ENCODE results near the gene CRIP1.

CRIP1 gene

DNA sequence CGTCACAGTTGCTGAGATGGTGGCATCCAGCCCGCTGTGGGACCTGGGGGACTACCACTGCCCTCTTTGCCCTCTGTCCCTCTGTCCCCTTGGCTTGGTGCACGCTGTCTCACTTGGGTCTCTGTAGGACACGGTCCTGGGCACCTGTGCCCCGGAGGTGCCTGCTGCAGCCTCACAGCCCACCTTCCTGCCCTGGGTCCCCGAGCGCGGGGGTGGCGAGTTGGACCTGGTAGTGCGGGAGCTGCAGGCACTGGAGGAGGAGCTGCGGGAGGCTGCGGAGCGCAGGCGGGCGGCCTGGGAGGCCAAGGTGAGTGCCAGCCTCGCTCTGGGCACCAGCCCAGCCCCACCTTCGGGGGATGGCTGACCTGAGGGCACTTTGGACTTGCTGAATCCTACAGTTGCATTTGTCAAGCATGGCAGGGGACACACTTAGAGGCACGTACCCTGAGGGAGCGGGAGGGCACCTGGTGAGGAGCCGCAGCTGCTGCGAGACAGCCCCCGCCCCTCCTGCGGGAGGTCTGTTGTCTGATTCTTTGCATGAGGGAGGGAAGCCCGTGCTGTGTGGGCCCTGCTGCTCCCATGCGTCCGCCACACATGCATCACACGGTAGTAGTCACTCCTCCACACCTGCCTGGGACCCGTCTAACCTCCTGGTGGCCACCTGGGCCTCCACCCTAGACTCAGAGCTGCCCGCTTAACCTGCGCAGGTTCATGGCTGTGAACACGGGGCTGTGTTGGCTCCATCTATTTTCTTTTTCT is 11.2 kb downstream of the CRIP1 start:
- in situ Hi-C loops (cut with HindIII; ENCODE audit: low pct_ligation_motif_present, low pct_unique_long_range_greater_than_20kb, low sequenced_read_pairs), result no loop called here
- DNase-seq, result no peak

DNA sequence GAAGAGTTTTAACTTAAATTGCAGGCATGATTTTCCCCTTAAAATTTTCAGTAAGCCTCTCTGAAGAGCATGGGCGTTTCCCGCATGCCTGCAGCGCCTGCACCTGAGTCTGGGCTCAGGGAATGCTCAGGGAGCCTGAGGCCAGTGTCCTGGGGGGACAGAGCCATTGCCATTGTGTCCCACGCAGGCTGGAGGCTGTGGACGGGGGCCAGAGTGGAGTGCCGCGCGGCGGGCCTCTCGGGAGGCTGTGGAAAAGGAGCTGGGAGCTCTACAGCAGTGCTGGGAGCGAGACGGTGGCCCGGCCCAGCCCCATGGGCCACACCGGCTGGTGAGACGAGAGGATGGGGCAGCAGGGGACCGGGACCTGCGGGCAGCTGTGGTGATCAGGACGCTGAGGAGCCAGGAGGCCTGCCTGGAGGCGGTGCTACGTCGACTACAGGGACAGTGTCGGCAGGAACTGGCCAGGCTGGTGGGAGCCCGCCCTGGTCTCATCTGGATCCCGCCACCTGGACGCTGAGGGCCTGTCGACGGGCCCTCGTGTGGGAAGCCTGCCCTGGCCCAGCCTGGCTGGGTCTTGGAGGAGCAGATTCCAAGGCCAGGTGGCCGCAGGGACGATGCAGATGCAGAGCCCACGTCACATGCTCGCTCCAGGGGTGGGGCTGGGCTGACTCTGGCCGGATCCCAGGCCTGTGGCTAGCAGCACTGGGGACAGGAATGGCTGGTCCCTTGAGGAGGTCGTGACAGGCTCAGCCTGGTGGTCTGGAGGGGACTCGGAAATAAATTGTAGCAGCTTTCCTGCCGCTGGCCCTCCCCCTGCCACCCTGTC is 12.0 kb downstream of the CRIP1 start:
- DNase-seq, result no peak
- in situ Hi-C loops (cut with HindIII; ENCODE audit: low pct_ligation_motif_present, low pct_unique_long_range_greater_than_20kb, low sequenced_read_pairs), result no loop called here

DNA sequence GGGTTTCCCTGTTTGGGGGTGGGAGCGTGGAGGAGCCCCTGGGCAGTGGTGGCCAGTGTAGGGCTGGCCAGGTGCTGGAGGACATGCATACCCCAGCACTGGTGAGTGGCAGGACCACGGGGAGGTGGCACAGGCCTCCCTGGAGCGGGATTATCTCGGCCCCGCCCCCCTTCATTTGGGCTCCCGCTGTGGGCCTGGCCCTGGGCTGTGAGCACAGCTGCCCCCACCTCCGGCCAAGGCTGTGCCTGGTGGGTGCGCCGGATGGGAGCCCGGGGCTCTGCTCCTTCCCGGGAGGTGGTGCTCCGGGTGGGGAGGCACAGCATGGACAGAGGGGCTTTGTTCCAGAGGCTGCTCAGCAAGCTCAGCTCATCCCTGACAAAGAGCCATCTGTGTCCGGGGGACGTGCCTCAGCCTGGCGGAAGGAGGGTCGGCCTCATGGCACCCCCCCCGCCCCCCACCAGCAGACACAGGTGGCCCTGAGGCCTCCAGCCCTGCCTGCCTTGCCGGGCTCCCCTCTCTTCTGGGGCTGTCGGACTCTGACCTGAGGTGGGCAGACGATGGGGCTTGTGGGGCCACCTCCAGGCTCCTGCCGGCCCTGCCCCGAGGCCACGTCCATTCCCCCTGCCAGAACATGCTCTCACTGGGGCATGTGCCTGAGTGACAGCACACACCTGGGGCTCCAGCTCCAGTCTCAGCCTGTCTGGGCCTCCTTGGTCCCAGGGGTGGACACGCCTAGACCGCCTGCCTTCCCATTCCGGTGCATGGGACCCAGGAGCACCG is 12.8 kb downstream of the CRIP1 start:
- DNase-seq, result no peak
- in situ Hi-C loops (cut with HindIII; ENCODE audit: low pct_ligation_motif_present, low pct_unique_long_range_greater_than_20kb, low sequenced_read_pairs), result no loop called here

DNA sequence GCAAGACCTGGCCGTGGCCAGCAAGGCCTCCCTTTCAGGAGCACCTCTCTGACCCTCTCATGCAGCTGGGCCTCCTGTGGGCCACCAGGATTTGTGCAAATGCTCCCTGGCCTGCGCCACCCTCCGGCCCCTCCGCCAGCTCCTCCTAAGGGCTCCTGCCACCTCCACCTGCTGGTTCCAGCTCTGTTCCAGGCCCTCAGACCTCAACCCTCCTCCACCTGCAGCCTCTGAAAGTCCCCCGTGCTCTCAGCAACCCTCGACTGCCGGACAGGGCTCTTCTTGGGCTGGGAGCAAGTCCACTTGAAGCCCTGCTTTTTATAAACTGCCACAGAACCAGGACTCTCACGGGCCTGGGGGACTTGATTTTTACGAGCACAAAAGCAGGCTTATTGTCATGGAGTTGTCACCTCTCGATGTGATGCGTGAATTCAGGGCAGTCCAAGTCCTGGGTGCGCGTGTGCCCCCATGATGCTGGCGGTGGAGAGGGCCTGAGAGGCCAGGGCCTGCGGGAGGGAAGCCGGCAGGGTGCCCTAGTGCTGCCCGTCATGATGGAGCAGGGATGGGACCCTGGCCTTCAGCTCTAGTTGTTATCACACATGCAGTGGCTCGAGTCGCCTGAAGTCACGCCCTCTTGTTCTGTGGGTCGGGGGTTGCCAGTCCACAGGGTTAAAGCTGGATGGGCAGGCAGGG is 13.5 kb downstream of the CRIP1 start:
- in situ Hi-C loops (cut with HindIII; ENCODE audit: low pct_ligation_motif_present, low pct_unique_long_range_greater_than_20kb, low sequenced_read_pairs), result no loop called here
- DNase-seq, result no peak

DNA sequence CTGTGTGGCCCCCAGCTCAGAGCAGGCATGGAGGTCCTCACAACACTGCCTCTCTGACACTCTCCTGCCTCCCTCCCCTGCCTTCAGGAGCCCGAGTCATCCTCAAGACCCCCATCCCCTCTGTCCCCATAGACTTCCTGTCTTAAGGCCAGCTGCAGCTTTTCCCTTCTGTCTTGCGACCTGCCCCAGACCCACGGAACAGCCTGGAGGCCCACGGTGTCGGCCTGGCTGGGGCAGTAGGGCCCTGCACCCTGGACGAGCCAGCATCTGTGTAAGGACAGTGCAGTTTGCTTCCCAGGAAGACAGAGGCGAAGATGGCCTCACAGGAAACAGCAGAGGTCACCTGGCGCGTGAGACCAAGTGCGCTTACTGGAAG is 14.0 kb downstream of the CRIP1 start:
- DNase-seq, result no peak
- in situ Hi-C loops (cut with HindIII; ENCODE audit: low pct_ligation_motif_present, low pct_unique_long_range_greater_than_20kb, low sequenced_read_pairs), result no loop called here

DNA sequence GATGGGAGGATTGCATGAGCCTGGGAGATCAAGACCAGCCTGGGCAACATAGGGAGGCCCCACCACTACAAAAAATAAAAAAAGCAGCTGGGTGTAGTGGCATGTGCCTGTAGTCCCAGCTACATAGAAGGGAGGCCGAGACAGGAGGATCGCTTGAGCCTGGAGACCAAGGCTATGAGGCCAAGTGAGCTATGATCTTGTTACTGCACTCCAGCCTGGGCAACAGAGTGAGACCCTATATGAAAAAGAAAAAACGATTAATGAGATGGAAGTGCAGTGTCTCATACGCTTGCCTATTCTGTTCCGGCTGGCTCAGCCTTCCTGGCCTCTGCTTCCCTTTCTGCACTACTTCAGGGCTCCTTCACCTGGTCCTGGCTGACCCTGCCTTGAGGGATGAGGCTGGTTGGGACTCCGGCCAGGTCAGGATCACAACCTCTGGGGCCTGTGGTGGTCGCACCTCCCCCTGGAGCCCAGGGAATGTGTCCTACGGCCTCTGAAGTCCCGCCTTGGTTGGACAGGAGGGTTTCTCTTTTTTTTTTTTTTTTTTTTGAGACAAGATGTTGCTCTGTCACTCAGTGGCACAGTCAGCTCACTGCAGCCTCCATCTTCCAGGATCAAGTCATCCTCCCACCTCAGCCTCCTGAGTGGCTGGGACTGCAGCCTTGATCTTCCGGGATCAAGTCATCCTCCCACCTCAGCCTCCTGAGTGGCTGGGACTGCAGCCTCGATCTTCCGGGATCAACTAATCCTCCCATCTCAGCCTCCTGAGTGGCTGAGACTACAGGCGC is 15.0 kb downstream of the CRIP1 start:
- DNase-seq, result no peak
- in situ Hi-C loops (cut with HindIII; ENCODE audit: low pct_ligation_motif_present, low pct_unique_long_range_greater_than_20kb, low sequenced_read_pairs), result no loop called here

DNA sequence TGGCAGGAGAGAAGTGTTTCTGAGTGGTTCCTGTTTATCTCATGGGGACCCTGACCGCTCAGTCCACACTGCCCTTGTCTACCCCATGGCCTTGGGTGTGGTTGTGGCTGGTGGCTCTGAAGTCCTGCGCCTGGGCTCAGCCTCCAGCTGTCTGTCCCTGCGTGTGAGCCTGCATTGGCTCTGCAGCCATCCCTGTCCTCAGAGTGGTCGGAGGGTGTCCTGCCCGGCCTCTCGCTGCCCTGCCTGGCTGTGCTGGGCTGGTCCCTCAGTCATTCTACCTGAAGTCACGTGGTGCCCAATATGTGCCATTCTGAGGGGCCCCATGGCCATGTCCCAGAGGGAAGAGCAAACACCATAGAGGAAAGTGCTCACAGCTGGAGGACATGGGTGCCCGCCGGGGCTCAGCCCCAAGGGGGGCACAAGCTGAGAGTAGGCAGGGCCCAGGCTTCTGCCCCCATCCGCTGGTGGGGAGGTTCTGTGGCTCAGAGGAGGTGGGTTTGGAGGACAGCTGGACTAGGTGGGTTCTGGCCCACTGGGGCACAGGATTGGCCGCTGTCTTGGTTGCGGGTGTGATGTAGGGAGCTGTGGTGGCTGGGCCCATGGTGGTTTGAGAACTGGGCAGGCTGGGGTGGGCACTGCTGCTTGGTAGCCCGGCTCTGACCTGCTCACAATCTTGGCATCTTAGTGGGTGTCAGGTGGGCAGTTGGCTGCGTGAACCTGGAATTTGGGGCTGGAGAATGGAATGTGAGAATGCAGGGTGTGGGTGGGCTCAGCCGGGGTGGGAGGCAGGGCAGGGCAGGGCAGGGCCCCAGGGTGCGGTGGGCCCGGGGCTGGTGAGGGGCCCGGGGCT is 16.0 kb downstream of the CRIP1 start:
- in situ Hi-C loops (cut with HindIII; ENCODE audit: low pct_ligation_motif_present, low pct_unique_long_range_greater_than_20kb, low sequenced_read_pairs), result no loop called here
- DNase-seq, result no peak

DNA sequence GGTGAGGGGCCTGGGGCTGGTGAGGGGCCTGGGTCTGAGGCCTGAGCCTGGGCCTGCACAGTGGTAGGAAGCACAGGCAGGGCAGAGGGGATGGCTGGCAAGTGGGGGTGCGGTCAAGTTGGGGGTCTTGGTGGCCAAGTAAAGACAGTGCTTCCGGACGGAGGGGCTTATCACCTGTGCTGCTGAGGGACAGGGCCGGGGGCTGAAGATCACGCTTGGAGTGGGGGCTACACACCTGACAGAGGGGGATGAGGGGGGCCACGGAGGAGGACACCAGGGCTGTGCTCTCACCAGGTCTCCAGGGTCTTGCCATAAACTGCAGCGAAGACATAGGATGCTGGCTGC is 16.6 kb downstream of the CRIP1 start:
- in situ Hi-C loops (cut with HindIII; ENCODE audit: low pct_ligation_motif_present, low pct_unique_long_range_greater_than_20kb, low sequenced_read_pairs), result no loop called here
- no peak for DNase-seq

DNA sequence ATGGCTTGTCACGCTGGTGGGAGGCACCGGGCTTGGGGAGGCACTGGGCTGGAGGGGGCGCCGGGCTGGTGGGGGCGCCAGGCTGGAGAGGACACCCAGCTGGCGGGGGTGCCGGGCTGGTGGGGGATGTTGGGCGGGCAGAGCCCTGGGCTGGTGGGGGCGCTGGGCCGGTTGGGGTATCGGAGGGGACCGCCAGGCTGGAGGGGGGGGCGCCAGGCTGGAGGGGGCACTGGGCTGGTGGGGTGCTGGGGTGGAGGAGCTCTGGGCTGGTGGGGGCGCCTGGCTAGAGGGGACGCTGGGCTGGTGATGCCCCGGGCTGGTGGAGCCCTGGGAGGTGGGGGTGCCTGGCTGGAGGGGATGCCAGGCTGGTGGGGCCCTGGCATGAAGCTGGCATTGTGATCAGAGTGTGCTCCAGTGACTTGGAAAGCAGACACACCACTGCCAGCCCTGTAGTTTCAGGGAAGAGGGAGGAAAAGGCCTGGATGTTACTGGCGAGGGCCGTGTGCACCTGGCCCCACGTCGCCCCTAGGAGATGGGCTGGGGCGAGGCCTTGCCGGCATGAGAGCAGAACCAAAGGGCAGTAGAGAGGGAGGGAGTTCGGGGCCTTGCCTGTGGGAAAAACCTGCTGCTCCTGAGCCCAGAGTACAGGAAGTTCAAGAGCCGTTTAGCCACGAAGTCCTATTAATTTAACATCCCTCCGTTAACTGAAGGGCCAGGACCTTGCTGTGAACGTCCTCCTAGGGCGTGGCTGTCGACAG is 17.4 kb downstream of the CRIP1 start:
- in situ Hi-C loops (cut with HindIII; ENCODE audit: low pct_ligation_motif_present, low pct_unique_long_range_greater_than_20kb, low sequenced_read_pairs), result no loop called here
- no peak for DNase-seq

DNA sequence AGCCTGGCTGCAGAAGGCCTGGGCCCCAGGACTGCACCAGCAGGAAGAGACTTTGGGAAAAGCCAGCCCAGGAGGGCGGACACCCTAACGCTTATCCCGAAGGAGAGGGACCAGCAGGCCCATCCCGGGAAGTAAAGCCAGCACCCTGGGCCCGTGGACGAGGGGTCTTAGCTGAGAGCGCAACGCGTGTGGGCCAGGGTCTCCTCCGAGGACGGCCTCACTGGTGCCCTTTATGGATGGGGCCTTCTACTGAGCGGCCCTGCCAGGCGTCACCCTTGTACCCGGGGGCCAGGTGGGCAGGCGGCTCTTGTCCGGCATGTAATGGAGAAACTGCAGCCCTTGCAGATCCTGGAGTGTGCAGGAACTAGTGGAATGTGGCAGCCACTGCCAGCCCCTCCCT is 18.4 kb downstream of the CRIP1 start:
- DNase-seq, result no peak
- in situ Hi-C loops (cut with HindIII; ENCODE audit: low pct_ligation_motif_present, low pct_unique_long_range_greater_than_20kb, low sequenced_read_pairs), result no loop called here

DNA sequence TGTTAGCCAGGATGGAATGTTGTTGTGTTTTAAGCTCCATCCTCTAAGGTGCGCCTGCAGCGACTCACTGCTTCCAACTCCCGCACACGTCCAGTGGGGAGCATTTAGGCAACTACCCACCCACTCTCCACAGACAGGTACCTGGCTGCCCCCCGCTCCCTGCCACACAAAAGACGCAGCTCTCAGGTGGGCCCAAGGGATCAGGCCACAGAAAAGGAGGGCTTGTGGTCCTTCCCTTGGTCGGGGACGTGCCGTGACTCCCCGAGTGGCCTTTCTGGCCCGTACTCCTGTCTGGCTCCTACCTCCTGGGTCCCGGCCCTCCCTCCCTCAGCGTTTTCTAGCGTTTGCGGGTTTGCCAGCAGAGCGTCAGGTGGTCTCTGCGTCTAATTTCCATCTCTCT is 20.6 kb downstream of the CRIP1 start:
- no peak for DNase-seq
- in situ Hi-C loops (cut with HindIII; ENCODE audit: low pct_ligation_motif_present, low pct_unique_long_range_greater_than_20kb, low sequenced_read_pairs), result no loop called here

DNA sequence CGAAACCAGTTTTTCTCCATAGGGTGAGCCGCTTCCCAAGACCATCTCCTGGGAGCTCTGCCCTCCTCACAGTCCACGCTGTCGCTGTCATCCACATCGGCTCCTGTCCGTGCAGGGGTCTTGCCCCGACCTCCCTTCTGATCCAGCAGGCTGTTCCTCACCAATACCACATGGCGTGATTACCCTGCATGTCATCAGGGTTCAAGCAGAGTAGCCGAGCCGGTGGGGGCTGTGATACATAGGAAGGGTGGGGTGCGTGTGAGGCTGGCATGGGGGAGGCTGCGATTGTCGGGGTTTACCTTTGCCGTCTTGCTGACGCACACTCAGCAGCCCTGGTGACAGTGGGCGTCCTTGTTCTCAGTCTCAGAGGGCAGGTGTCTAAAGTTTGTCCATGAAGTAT is 21.4 kb downstream of the CRIP1 start:
- DNase-seq, result no peak
- in situ Hi-C loops (cut with HindIII; ENCODE audit: low pct_ligation_motif_present, low pct_unique_long_range_greater_than_20kb, low sequenced_read_pairs), result no loop called here

DNA sequence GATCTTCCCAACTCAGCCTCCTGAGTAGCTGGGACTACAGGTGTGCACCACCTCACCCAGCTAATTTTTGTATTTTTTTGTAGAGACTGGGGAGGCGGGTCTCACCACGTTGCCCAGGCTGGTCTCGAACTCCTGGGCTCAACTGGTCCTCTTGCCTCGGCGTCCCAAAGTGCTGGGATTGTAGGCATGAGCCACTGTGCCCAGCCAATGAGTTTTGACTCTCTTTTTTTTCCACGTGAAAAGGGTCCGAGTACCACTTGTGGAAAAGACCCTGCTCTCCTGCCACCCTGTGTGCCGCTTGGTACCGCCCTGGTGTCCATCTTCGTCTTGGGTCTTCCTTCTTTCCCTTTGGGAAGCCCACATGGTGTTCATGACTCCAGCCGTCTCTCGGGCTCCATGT is 21.9 kb downstream of the CRIP1 start:
- in situ Hi-C loops (cut with HindIII; ENCODE audit: low pct_ligation_motif_present, low pct_unique_long_range_greater_than_20kb, low sequenced_read_pairs), result no loop called here
- no peak for DNase-seq

DNA sequence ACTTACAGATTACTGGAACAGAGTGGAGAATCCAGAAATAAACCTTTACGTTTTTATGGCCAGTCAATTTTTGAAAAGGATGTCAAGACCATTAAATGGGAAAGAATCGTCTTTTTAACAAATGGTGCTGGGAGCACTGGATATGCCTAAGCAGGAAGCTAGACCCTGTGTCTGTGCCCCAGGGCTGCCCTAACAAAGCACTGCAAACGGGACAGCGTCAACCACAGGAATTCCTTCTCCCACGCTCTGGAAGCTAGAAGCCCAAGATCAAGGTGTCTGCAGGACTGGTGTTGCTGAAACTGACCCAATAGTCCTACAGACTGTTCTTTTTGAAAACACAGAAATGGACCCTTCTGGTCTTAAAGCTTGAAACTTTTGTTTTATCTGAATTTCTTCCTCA is 30.4 kb downstream of the CRIP1 start:
- in situ Hi-C loops (cut with HindIII; ENCODE audit: low pct_ligation_motif_present, low pct_unique_long_range_greater_than_20kb, low sequenced_read_pairs), result no loop called here
- no peak for DNase-seq

DNA sequence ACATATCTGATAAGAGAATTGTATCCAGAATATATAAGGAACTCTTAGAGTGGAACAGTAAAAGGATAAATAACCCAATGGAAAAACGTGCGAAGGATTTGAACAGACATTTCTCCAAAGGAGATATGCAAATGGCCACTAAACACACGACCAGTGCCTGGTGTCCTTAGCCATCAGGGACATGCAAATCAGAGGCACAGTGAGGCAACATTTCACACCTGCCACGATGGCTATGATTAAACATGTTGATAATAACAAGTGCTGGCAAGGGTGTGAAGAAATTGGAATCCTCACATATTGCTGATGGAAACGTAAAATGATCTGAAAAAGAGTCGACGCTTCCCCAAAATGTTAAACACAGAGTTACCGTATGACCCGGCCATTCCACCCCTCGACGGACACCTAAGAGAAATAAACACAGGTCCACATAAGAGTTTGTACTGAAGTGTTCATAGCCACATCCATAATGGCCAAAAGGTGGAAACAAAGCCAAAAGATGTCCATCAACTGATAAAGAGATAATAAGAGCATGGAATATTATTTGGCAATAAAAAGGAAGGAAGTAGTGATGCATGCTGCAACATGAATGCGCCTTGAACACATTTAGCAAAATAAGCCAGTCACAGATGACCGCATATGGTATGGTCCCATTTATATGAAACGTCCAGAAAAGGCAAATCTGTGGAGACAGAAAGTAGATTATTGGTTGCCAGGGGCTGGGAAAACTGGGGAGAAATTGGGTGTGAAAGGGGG is 33.4 kb downstream of the CRIP1 start:
- DNase-seq, result no peak
- in situ Hi-C loops (cut with HindIII; ENCODE audit: low pct_ligation_motif_present, low pct_unique_long_range_greater_than_20kb, low sequenced_read_pairs), result no loop called here

DNA sequence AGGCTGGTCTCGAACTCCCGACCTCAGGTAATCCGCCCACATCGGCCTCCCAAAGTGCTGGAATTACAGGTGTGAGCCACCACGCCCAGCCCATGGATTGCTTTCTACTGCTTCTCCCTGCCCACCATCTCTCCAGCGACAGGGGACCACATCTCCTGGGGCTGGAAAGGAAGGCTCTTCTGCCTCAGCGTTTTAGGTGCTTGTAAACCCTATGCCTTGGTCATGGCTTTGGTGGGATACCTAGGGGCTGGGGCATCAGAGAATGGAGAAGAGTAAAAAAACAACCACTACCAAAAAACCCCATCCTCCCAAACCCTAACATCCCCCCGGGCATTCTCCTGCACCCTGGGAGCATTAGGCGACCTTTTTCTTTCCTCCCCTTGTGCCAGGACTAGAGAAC is 38.6 kb downstream of the CRIP1 start:
- in situ Hi-C loops (cut with HindIII; ENCODE audit: low pct_ligation_motif_present, low pct_unique_long_range_greater_than_20kb, low sequenced_read_pairs), result no loop called here
- no peak for DNase-seq

All from ACHN (cell line).